ENCODE data around the gene LTC4S. TPM values are rescaled to one million over a fixed set of nuclear protein-coding genes. Genes with fewer than 3 reads are reported as not detected.

Gene LTC4S
- total and polyA plus RNA-seq, 9 of the 15 experiments (the other 6 are each of a cell fraction or from before 2014, with no cell fraction given): 0.17 to 0.77 (median 0.75) TPM; not detected in 6

DNA sequence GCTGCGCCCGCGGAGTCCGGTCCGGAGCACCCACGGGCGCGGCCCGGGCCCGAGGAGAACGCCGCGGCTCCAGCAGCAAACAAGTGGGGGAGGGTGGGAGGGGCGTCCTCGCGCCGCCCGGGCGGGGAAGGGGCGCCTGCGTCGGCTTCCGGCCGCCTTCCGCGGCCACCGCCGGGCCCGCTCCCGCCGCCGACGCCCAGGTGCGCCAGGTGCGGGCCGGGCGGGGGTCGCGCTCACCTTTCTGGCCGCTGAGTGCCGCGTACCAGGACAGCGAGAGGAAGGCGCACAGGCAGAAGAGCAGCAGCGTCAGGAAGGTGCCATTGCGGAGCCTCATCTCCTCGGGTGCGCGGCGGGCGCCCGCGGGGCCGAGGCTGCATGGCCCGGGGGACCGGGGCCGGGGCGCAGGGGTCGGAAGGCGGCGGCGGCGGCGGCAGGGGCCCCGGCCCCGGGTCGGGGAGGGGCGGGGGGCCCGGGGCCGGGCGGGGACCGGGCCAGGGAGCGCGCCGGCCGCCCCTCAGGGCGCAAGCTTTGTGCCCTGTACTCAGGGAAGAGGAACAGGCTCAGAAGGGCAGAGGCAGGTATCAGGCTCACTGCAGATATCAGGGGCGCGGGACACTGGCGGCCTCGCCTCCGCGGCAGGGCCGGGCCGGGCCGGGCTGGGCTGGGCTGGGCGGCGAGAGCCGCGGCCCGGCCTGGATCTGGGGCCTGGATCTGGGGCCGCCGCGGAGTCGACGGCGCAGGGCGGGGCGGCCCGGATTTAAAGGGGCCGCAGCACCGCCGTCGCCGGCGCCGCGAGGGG lies 12.7 kb downstream of the LTC4S start, which contains the start of gene MGAT4B (continued):
- TF ChIP-seq, protein P1, sequence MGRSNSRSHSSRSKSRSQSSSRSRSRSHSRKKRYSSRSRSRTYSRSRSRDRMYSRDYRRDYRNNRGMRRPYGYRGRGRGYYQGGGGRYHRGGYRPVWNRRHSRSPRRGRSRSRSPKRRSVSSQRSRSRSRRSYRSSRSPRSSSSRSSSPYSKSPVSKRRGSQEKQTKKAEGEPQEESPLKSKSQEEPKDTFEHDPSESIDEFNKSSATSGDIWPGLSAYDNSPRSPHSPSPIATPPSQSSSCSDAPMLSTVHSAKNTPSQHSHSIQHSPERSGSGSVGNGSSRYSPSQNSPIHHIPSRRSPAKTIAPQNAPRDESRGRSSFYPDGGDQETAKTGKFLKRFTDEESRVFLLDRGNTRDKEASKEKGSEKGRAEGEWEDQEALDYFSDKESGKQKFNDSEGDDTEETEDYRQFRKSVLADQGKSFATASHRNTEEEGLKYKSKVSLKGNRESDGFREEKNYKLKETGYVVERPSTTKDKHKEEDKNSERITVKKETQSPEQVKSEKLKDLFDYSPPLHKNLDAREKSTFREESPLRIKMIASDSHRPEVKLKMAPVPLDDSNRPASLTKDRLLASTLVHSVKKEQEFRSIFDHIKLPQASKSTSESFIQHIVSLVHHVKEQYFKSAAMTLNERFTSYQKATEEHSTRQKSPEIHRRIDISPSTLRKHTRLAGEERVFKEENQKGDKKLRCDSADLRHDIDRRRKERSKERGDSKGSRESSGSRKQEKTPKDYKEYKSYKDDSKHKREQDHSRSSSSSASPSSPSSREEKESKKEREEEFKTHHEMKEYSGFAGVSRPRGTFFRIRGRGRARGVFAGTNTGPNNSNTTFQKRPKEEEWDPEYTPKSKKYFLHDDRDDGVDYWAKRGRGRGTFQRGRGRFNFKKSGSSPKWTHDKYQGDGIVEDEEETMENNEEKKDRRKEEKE (IDR thresholded peaks at IDR 0.05; ENCODE audit: borderline replicate concordance in 1 of 2, control insufficient read depth in 1 of 2, low read depth in 2 of 2, low read length in 1 of 2): no peak
- TF ChIP-seq, protein P2, sequence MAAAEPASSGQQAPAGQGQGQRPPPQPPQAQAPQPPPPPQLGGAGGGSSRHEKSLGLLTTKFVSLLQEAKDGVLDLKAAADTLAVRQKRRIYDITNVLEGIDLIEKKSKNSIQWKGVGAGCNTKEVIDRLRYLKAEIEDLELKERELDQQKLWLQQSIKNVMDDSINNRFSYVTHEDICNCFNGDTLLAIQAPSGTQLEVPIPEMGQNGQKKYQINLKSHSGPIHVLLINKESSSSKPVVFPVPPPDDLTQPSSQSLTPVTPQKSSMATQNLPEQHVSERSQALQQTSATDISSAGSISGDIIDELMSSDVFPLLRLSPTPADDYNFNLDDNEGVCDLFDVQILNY (CRISPR knock-in tag; IDR thresholded peaks at IDR 0.05): no peak
- TF ChIP-seq BRCA1 (IDR thresholded peaks at IDR 0.05) (no peak), BRCA1 (CRISPR knock-in tag; IDR thresholded peaks at IDR 0.05) (no peak), MAZ (CRISPR knock-in tag; conservative IDR thresholded peaks at IDR 0.05 in 1 of 2, IDR thresholded peaks at IDR 0.05 in 1 of 2) (peak in 1 of 2 experiments; percentile 90; a peak in 2 of 4 replicates), ARID1B (IDR thresholded peaks at IDR 0.05) (no peak), DNMT1 (IDR thresholded peaks at IDR 0.05) (no peak), JUN (IDR thresholded peaks at IDR 0.05; ENCODE audit: borderline replicate concordance, low read depth, low read length) (peak; percentile 8; the same call in 1 of the 2 replicates), JUN (CRISPR knock-in tag; IDR thresholded peaks at IDR 0.05; ENCODE audit: borderline replicate concordance) (no peak), ZC3H8 (IDR thresholded peaks at IDR 0.05) (no peak), PYGO2 (tag; IDR thresholded peaks at IDR 0.05) (no peak), YY1 (IDR thresholded peaks at IDR 0.05; ENCODE audit: borderline replicate concordance in 1 of 3, control insufficient read depth in 1 of 3, extremely low read depth in 1 of 3, insufficient read depth in 3 of 3, insufficient read length in 1 of 3, insufficient replicate concordance in 2 of 3, low read depth in 1 of 3, low read length in 2 of 3) (peak in 2 of 3 experiments; percentile 54 to 80), HNRNPLL (IDR thresholded peaks at IDR 0.05; ENCODE audit: low read depth, low read length, poor library complexity, severe bottlenecking) (peak; percentile 41), HDAC1 (IDR thresholded peaks at IDR 0.05) (no peak), GABPB2 (CRISPR knock-in tag; conservative IDR thresholded peaks at IDR 0.05) (no peak), HMGN3 (IDR thresholded peaks at IDR 0.05; ENCODE audit: borderline replicate concordance, extremely low read depth, insufficient read length, low read depth, low read length) (peak; percentile 88)
- TF ChIP-seq, protein P3, sequence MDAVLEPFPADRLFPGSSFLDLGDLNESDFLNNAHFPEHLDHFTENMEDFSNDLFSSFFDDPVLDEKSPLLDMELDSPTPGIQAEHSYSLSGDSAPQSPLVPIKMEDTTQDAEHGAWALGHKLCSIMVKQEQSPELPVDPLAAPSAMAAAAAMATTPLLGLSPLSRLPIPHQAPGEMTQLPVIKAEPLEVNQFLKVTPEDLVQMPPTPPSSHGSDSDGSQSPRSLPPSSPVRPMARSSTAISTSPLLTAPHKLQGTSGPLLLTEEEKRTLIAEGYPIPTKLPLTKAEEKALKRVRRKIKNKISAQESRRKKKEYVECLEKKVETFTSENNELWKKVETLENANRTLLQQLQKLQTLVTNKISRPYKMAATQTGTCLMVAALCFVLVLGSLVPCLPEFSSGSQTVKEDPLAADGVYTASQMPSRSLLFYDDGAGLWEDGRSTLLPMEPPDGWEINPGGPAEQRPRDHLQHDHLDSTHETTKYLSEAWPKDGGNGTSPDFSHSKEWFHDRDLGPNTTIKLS (IDR thresholded peaks at IDR 0.05; ENCODE audit: borderline replicate concordance, low read depth): no peak
- TF ChIP-seq, protein P4, sequence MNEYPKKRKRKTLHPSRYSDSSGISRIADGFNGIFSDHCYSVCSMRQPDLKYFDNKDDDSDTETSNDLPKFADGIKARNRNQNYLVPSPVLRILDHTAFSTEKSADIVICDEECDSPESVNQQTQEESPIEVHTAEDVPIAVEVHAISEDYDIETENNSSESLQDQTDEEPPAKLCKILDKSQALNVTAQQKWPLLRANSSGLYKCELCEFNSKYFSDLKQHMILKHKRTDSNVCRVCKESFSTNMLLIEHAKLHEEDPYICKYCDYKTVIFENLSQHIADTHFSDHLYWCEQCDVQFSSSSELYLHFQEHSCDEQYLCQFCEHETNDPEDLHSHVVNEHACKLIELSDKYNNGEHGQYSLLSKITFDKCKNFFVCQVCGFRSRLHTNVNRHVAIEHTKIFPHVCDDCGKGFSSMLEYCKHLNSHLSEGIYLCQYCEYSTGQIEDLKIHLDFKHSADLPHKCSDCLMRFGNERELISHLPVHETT (CRISPR knock-in tag; conservative IDR thresholded peaks at IDR 0.05 in 1 of 2, IDR thresholded peaks at IDR 0.05 in 1 of 2): peak in 1 of 2 experiments; percentile 67; a peak in 1 of 4 replicates

All from K562 (cell line).